Measurements from ENCODE around the gene NTF4. TPM values are rescaled to one million over a fixed set of nuclear protein-coding genes. Genes with fewer than 3 reads are reported as not detected.

Gene NTF4
- polyA plus RNA-seq, 1 experiment, result not detected

- ChIA-PET CTCF (interaction anchor here (0.9 to 6.1 kb wide), 11 partner anchors 9 to 236 kb away, joined by 3 to 34 read pairs (median 3); partner anchors contain the start of gene RUVBL2), POLR2A (no interaction called here)
- Histone ChIP-seq H3K4me3 (ENCODE audit: low read depth, low read length) (peak overlapping the region; percentile 45), H3K36me3 (ENCODE audit: control insufficient read depth, insufficient read depth, low read length) (peaks cover 3% of the 10 kb centered on the region; the same call in 1 of the 2 replicates), H3K27me3 (ENCODE audit: control insufficient read depth, insufficient read depth, low read length) (no peaks in the 10 kb centered on the region)
- TF ChIP-seq CTCF (IDR thresholded peaks at IDR 0.05; ENCODE audit: insufficient read depth, low read depth, low read length), result peak; percentile 74
- DNase-seq (ENCODE audit: low read depth), result no peak
Measured at GRCh38 chr19:49017666-49018351, 46.8 kb downstream of the NTF4 start.

- POLR2A ChIA-PET, result no interaction called here
Measured at GRCh38 chr19:49017041-49017665, 47.5 kb downstream of the NTF4 start, which contains the start of gene LHB. Gene LHB, minus strand, starts transcription at chr19:49017091. Its CDS starts 10 bp downstream, at chr19:49017081.

DNA sequence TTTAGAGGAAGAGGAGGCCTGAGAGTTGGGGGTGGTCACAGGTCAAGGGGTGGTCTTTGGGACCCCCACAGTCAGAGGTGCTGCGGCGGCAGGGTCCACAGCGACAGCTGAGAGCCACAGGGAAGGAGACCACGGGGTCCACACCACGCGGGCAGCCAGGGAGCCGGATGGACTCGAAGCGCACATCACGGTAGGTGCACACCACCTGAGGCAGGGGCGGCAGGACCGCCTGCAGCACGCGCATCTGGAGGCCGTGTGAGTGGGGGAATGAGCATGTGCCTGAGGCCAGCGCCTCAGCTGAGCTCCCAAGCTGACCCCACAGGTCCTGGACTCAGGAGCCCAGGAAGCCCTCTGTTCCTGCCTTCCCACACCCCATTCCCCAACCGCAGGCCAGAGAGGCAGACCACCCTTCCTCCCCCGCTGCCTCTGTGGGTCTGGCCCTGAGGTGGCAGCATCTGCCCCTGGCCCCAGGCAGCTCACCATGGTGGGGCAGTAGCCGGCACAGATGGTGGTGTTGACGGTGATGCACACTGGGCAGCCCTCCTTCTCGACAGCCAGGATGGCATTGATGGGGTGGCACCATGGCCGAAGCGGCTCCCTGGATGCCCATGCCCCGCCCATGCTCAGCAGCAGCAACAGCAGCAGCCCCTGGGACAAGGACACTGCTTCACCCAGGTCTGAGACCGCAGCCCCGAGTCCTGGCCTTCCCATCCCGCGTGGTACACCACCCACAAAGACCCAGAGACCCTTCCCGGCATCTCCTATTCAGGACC lies 48.4 kb downstream of the NTF4 start:
- no peak for DNase-seq (ENCODE audit: low read depth)
- ChIA-PET POLR2A (no interaction called here), CTCF (interaction anchor here (1.4 kb wide), 1 partner anchor 16 kb away, joined by 5 read pairs; no protein-coding TSS in a partner anchor)
- Histone ChIP-seq H3K36me3 (ENCODE audit: control insufficient read depth, insufficient read depth, low read length) (peaks cover 11% of the 10 kb centered on the region), H3K27me3 (ENCODE audit: control insufficient read depth, insufficient read depth, low read length) (no peaks in the 10 kb centered on the region), H3K4me3 (ENCODE audit: low read depth, low read length) (no peak overlapping the region)
- TF ChIP-seq CTCF (IDR thresholded peaks at IDR 0.05; ENCODE audit: insufficient read depth, low read depth, low read length), result no peak

More at GRCh38 chr19:49017041-49017665, 47.5 kb downstream of the NTF4 start, which contains the start of gene LHB:
- peak within 1 kb of the TSS; percentile 45 for H3K4me3 ChIP-seq (ENCODE audit: low read depth, low read length)
- no peak for TF ChIP-seq CTCF (IDR thresholded peaks at IDR 0.05; ENCODE audit: insufficient read depth, low read depth, low read length)
- H3K36me3 ChIP-seq (ENCODE audit: control insufficient read depth, insufficient read depth, low read length), result peaks cover 5% of the 10 kb centered on the region; the same call in 1 of the 2 replicates
- H3K27me3 ChIP-seq (ENCODE audit: control insufficient read depth, insufficient read depth, low read length), result no peaks in the 10 kb centered on the region
- CTCF ChIA-PET, result interaction anchor here (0.9 to 6.1 kb wide), 8 partner anchors 9 to 209 kb away, joined by 3 to 34 read pairs (median 4); partner anchors contain the start of gene RUVBL2
- no peak for DNase-seq (ENCODE audit: low read depth)

- Histone ChIP-seq H3K27me3 (ENCODE audit: control insufficient read depth, insufficient read depth, low read length) (no peaks in the 10 kb centered on the region), H3K36me3 (ENCODE audit: control insufficient read depth, insufficient read depth, low read length) (peaks cover 15% of the 10 kb centered on the region), H3K4me3 (ENCODE audit: low read depth, low read length) (no peak overlapping the region)
- ChIA-PET POLR2A (no interaction called here), CTCF (no interaction called here)
- no peak for TF ChIP-seq CTCF (IDR thresholded peaks at IDR 0.05; ENCODE audit: insufficient read depth, low read depth, low read length)
- no peak for DNase-seq (ENCODE audit: low read depth)
Measured at GRCh38 chr19:49014870-49015255, 49.8 kb downstream of the NTF4 start.

Data from BJ (cell line).